ENCODE results near the gene ANKRD27.
"Not testable (repeated sequence)": the region's sequence is repeated elsewhere in the genome, so short reads cannot be mapped to it uniquely, and the experiment has no call there.

The ANKRD27 gene

GRCh38 chr19:32671883-32672593 lies 2.9 kb downstream of the ANKRD27 start:
- H3K27ac ChIP-seq, result no peak overlapping the region
- H3K9ac ChIP-seq, result peak overlapping the region in 4 of 11 experiments; percentile 15 to 87 (median 87); a peak in 2 of 22 replicates
- no peak for TF ChIP-seq Cebpa-rat (IDR thresholded peaks at IDR 0.05)
- H3K36me3 ChIP-seq, result peaks cover 0 to 33% (median 19%) of the 10 kb centered on the region in 11 experiments; a peak in 21 of 22 replicates
- H3K4me1 ChIP-seq, result peaks cover 45 to 59% (median 48%) of the 10 kb centered on the region in 10 experiments
- H3K4me2 ChIP-seq, result peak overlapping the region; percentile 87 to 100 (median 97)
- H4K20me1 ChIP-seq, result peaks cover 61 to 86% (median 77%) of the 10 kb centered on the region in 11 experiments
- H3K9me3 ChIP-seq (replicated peaks in 1 of 11), result no peaks in the 10 kb centered on the region
- peaks cover 13 to 14% (median 14%) of the 10 kb centered on the region in 11 experiments for H3K27me3 ChIP-seq
- H3K4me3 ChIP-seq, result peak overlapping the region in 3 of 10 experiments; percentile 7 to 90 (median 15); a peak in 1 of 20 replicates

- Histone ChIP-seq H3K27ac (no peak overlapping the region), H3K36me3 (peaks cover 6 to 47% (median 34%) of the 10 kb centered on the region in 11 experiments; a peak in 21 of 22 replicates), H4K20me1 (peaks cover 65 to 98% (median 94%) of the 10 kb centered on the region in 11 experiments), H3K9me3 (replicated peaks in 1 of 11) (no peaks in the 10 kb centered on the region), H3K4me1 (peaks cover 32 to 56% (median 37%) of the 10 kb centered on the region in 10 experiments), H3K4me2 (no peak overlapping the region), H3K27me3 (no peaks in the 10 kb centered on the region), H3K4me3 (no peak overlapping the region), H3K9ac (no peak overlapping the region)
- no peak for TF ChIP-seq Cebpa-rat (IDR thresholded peaks at IDR 0.05)
Measured at GRCh38 chr19:32669310-32669709, 5.7 kb downstream of the ANKRD27 start.

- no peak overlapping the region for H3K9ac ChIP-seq
- H3K9me3 ChIP-seq (replicated peaks in 1 of 11), result no peaks in the 10 kb centered on the region
- peaks cover 3 to 46% (median 18%) of the 10 kb centered on the region in 10 experiments for H3K4me1 ChIP-seq
- H3K4me3 ChIP-seq, result no peak overlapping the region
- no peak overlapping the region for H3K4me2 ChIP-seq
- H3K36me3 ChIP-seq, result peaks cover 6 to 58% (median 38%) of the 10 kb centered on the region in 11 experiments; a peak in 21 of 22 replicates
- no peak for TF ChIP-seq Cebpa-rat (IDR thresholded peaks at IDR 0.05)
- no peaks in the 10 kb centered on the region for H3K27me3 ChIP-seq
- no peak overlapping the region for H3K27ac ChIP-seq
- H4K20me1 ChIP-seq, result peaks cover 53 to 94% (median 91%) of the 10 kb centered on the region in 11 experiments; a peak in 20 of 22 replicates
Measured at GRCh38 chr19:32666084-32666483, 8.9 kb downstream of the ANKRD27 start.

- TF ChIP-seq Cebpa-rat (IDR thresholded peaks at IDR 0.05), result no peak
- Histone ChIP-seq H4K20me1 (peaks cover 57 to 94% (median 86%) of the 10 kb centered on the region in 11 experiments; a peak in 21 of 22 replicates), H3K4me2 (peak overlapping the region in 7 of 11 experiments; percentile 7 to 72 (median 53); a peak in 13 of 22 replicates)
Measured at GRCh38 chr19:32662186-32662585, 12.8 kb downstream of the ANKRD27 start.

GRCh38 chr19:32661318-32661717 lies 13.7 kb downstream of the ANKRD27 start:
- Histone ChIP-seq H3K4me3 (no peak overlapping the region), H3K4me2 (peak overlapping the region in 3 of 11 experiments; percentile 19 to 72 (median 66); a peak in 5 of 22 replicates), H3K9ac (no peak overlapping the region), H4K20me1 (peaks cover 51 to 90% (median 78%) of the 10 kb centered on the region in 11 experiments; a peak in 21 of 22 replicates), H3K27ac (no peak overlapping the region), H3K36me3 (peaks cover 30 to 50% (median 40%) of the 10 kb centered on the region in 11 experiments), H3K27me3 (no peaks in the 10 kb centered on the region), H3K4me1 (peaks cover 0 to 28% (median 13%) of the 10 kb centered on the region in 10 experiments; a peak in 15 of 20 replicates), H3K9me3 (replicated peaks in 1 of 11) (no peaks in the 10 kb centered on the region)
- TF ChIP-seq Cebpa-rat (IDR thresholded peaks at IDR 0.05), result no peak

More at GRCh38 chr19:32662186-32662585, 12.8 kb downstream of the ANKRD27 start:
- Histone ChIP-seq H3K9ac (peak overlapping the region in 1 of 11 experiments; percentile 7; a peak in 2 of 22 replicates), H3K4me3 (no peak overlapping the region), H3K27ac (peak overlapping the region in 1 of 11 experiments; percentile 21; a peak in 1 of 22 replicates), H3K27me3 (no peaks in the 10 kb centered on the region), H3K9me3 (replicated peaks in 1 of 11) (no peaks in the 10 kb centered on the region), H3K4me1 (peaks cover 0 to 36% (median 13%) of the 10 kb centered on the region in 10 experiments; a peak in 16 of 20 replicates), H3K36me3 (peaks cover 23 to 49% (median 41%) of the 10 kb centered on the region in 11 experiments)

GRCh38 chr19:32658527-32658926 lies 16.5 kb downstream of the ANKRD27 start:
- H3K27me3 ChIP-seq, result no peaks in the 10 kb centered on the region
- no peak overlapping the region for H3K27ac ChIP-seq
- peaks cover 46 to 69% (median 58%) of the 10 kb centered on the region in 11 experiments for H3K36me3 ChIP-seq
- TF ChIP-seq Cebpa-rat (IDR thresholded peaks at IDR 0.05), result no peak
- H4K20me1 ChIP-seq, result peaks cover 44 to 91% (median 64%) of the 10 kb centered on the region in 11 experiments; a peak in 21 of 22 replicates
- no peak overlapping the region for H3K4me2 ChIP-seq
- no peak overlapping the region for H3K9ac ChIP-seq
- no peaks in the 10 kb centered on the region for H3K9me3 ChIP-seq (replicated peaks in 1 of 11)
- H3K4me3 ChIP-seq, result no peak overlapping the region
- peaks cover 0 to 25% (median 13%) of the 10 kb centered on the region in 10 experiments; a peak in 15 of 20 replicates for H3K4me1 ChIP-seq

GRCh38 chr19:32658075-32658474 lies 16.9 kb downstream of the ANKRD27 start:
- Histone ChIP-seq H3K27ac (no peak overlapping the region), H3K4me3 (no peak overlapping the region), H3K4me1 (peaks cover 0 to 23% (median 13%) of the 10 kb centered on the region in 10 experiments; a peak in 15 of 20 replicates), H4K20me1 (peaks cover 44 to 90% (median 63%) of the 10 kb centered on the region in 11 experiments; a peak in 21 of 22 replicates), H3K4me2 (no peak overlapping the region), H3K9me3 (replicated peaks in 1 of 11) (no peaks in the 10 kb centered on the region), H3K27me3 (no peaks in the 10 kb centered on the region), H3K9ac (no peak overlapping the region), H3K36me3 (peaks cover 49 to 71% (median 61%) of the 10 kb centered on the region in 11 experiments)
- TF ChIP-seq Cebpa-rat (IDR thresholded peaks at IDR 0.05), result no peak

- peaks cover 59 to 80% (median 73%) of the 10 kb centered on the region in 11 experiments for H3K36me3 ChIP-seq
- H3K27ac ChIP-seq, H3K4me2 ChIP-seq: not testable (repeated sequence)
Measured at GRCh38 chr19:32656379-32656778, 18.6 kb downstream of the ANKRD27 start.

GRCh38 chr19:32653599-32653915 lies 21.4 kb downstream of the ANKRD27 start:
- Histone ChIP-seq H3K4me3 (no peak overlapping the region), H3K4me2 (no peak overlapping the region), H3K9me3 (replicated peaks in 1 of 11) (no peaks in the 10 kb centered on the region), H3K27ac (no peak overlapping the region), H3K36me3 (peaks cover 78 to 98% (median 88%) of the 10 kb centered on the region in 11 experiments), H4K20me1 (peaks cover 15 to 77% (median 41%) of the 10 kb centered on the region in 11 experiments; a peak in 21 of 22 replicates), H3K27me3 (no peaks in the 10 kb centered on the region), H3K9ac (no peak overlapping the region), H3K4me1 (peaks cover 0 to 10% (median 3%) of the 10 kb centered on the region in 10 experiments; a peak in 5 of 20 replicates)
- no peak for TF ChIP-seq Cebpa-rat (IDR thresholded peaks at IDR 0.05)

More at GRCh38 chr19:32656379-32656778, 18.6 kb downstream of the ANKRD27 start:
- Histone ChIP-seq H4K20me1 (peaks cover 39 to 87% (median 59%) of the 10 kb centered on the region in 11 experiments; a peak in 21 of 22 replicates), H3K4me1 (peaks cover 0 to 13% (median 3%) of the 10 kb centered on the region in 10 experiments; a peak in 10 of 20 replicates)
- not testable (repeated sequence) for H3K9me3 ChIP-seq (replicated peaks in 1 of 11); H3K9ac ChIP-seq; H3K27me3 ChIP-seq; H3K4me3 ChIP-seq

Data from BLaER1 treated with 17β-estradiol and CSF1 and Interleukin-3, amounts not matched to agents 10 nM and 100 nM (cell line).